ENCODE measurements around the gene EGFL6. TPM values are rescaled to one million over a fixed set of nuclear protein-coding genes. Genes with fewer than 3 reads are reported as not detected.

Gene EGFL6
- polyA plus RNA-seq, 1 of the 3 experiments (the other 2 are of a cell fraction), result 0.25 TPM

DNA sequence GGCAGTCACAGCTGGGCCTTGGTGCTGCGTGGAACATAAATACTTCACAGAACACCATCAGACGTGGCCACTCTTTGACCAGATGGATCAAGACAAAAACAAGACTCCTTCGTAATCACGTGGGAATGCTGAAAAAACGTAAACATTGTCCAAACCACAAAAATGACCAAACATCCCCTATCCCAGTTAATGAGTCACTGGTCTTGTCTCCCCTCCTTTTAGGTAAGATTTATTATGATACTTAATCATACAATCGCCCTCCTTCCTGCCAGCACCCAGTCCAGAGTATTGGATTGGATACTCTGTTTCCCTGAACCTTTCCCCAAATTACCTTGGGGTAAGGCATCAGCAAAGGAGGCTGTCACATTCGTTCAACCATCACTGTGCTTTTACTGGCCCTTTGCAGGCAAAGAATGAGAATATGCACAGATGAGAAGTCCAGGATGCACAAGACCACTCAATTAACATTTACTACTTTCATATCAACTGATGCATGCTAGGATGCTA, 82.9 kb downstream of the EGFL6 start (continued):
- TF ChIP-seq, protein P1, sequence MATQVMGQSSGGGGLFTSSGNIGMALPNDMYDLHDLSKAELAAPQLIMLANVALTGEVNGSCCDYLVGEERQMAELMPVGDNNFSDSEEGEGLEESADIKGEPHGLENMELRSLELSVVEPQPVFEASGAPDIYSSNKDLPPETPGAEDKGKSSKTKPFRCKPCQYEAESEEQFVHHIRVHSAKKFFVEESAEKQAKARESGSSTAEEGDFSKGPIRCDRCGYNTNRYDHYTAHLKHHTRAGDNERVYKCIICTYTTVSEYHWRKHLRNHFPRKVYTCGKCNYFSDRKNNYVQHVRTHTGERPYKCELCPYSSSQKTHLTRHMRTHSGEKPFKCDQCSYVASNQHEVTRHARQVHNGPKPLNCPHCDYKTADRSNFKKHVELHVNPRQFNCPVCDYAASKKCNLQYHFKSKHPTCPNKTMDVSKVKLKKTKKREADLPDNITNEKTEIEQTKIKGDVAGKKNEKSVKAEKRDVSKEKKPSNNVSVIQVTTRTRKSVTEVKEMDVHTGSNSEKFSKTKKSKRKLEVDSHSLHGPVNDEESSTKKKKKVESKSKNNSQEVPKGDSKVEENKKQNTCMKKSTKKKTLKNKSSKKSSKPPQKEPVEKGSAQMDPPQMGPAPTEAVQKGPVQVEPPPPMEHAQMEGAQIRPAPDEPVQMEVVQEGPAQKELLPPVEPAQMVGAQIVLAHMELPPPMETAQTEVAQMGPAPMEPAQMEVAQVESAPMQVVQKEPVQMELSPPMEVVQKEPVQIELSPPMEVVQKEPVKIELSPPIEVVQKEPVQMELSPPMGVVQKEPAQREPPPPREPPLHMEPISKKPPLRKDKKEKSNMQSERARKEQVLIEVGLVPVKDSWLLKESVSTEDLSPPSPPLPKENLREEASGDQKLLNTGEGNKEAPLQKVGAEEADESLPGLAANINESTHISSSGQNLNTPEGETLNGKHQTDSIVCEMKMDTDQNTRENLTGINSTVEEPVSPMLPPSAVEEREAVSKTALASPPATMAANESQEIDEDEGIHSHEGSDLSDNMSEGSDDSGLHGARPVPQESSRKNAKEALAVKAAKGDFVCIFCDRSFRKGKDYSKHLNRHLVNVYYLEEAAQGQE (IDR thresholded peaks at IDR 0.05; ENCODE audit: low read depth, low read length), result no peak
- TF ChIP-seq MEF2A (IDR thresholded peaks at IDR 0.05; ENCODE audit: borderline replicate concordance, low read depth), result no peak
- TF ChIP-seq RXRA (IDR thresholded peaks at IDR 0.05; ENCODE audit: borderline replicate concordance, low read depth), result 0 out of 2 replicates have a peak, but pooled peaks have one; percentile 36
- TF ChIP-seq PBX3 (IDR thresholded peaks at IDR 0.05), result peak; percentile 93
- TF ChIP-seq MXI1 (IDR thresholded peaks at IDR 0.05; ENCODE audit: low read depth, low read length), result no peak
- TF ChIP-seq, protein P2, sequence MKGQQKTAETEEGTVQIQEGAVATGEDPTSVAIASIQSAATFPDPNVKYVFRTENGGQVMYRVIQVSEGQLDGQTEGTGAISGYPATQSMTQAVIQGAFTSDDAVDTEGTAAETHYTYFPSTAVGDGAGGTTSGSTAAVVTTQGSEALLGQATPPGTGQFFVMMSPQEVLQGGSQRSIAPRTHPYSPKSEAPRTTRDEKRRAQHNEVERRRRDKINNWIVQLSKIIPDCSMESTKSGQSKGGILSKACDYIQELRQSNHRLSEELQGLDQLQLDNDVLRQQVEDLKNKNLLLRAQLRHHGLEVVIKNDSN (IDR thresholded peaks at IDR 0.05; ENCODE audit: borderline replicate concordance, low read depth), result peak; percentile 72; the same call in 1 of the 2 replicates
- TF ChIP-seq YY1 (IDR thresholded peaks at IDR 0.05; ENCODE audit: low read depth), result no peak
- TF ChIP-seq, protein P3, sequence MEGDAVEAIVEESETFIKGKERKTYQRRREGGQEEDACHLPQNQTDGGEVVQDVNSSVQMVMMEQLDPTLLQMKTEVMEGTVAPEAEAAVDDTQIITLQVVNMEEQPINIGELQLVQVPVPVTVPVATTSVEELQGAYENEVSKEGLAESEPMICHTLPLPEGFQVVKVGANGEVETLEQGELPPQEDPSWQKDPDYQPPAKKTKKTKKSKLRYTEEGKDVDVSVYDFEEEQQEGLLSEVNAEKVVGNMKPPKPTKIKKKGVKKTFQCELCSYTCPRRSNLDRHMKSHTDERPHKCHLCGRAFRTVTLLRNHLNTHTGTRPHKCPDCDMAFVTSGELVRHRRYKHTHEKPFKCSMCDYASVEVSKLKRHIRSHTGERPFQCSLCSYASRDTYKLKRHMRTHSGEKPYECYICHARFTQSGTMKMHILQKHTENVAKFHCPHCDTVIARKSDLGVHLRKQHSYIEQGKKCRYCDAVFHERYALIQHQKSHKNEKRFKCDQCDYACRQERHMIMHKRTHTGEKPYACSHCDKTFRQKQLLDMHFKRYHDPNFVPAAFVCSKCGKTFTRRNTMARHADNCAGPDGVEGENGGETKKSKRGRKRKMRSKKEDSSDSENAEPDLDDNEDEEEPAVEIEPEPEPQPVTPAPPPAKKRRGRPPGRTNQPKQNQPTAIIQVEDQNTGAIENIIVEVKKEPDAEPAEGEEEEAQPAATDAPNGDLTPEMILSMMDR (IDR thresholded peaks at IDR 0.05), result no peak
- TF ChIP-seq EZH2phosphoT487 (IDR thresholded peaks at IDR 0.05; ENCODE audit: borderline replicate concordance, low read depth), result no peak
- TF ChIP-seq RFX5 (IDR thresholded peaks at IDR 0.05; ENCODE audit: low read length), result no peak
- no peak for TF ChIP-seq SIN3A (IDR thresholded peaks at IDR 0.05; ENCODE audit: borderline replicate concordance, low read depth, low read length)
- 0 out of 2 replicates have a peak, but pooled peaks have one; percentile 47 for TF ChIP-seq ZBTB33 (IDR thresholded peaks at IDR 0.05; ENCODE audit: borderline replicate concordance, low read depth)
- TF ChIP-seq FOSL2 (IDR thresholded peaks at IDR 0.05; ENCODE audit: borderline replicate concordance, low read depth), result peak; percentile 86; the same call in 1 of the 2 replicates
- TF ChIP-seq TEAD4 (IDR thresholded peaks at IDR 0.05; ENCODE audit: borderline replicate concordance, insufficient read depth), result peak; percentile 66; the same call in 1 of the 2 replicates
- TF ChIP-seq EP300 (IDR thresholded peaks at IDR 0.05; ENCODE audit: borderline replicate concordance in 1 of 2, low read depth in 1 of 2, low read length in 1 of 2), result peak in 1 of 2 experiments; percentile 61; a peak in 1 of 4 replicates
- no peak for TF ChIP-seq CHD2 (IDR thresholded peaks at IDR 0.05; ENCODE audit: low read length, partially characterized antibody)

Data from SK-N-SH (cell line).